ENCODE results near the gene HES6.
"Not testable (repeated sequence)": the region's sequence is repeated elsewhere in the genome, so short reads cannot be mapped to it uniquely, and the experiment has no call there.

HES6 gene

GRCh38 chr2:238239863-238240756 lies at the start of gene HES6:
HES6 (minus strand) TSS chr2:238240038; CDS start chr2:238239905, 133 bp downstream.
- DNase-seq = peak; percentile 46

GRCh38 chr2:238289574-238289973 lies 49.7 kb upstream of the HES6 start:
- no peak for DNase-seq

GRCh38 chr2:238288650-238289573 lies 49.1 kb upstream of the HES6 start:
- DNase-seq = peak; percentile 97

- DNase-seq = no peak
Measured at GRCh38 chr2:238287737-238288649, 48.2 kb upstream of the HES6 start, which contains the start of gene PER2. PER2 (minus strand) TSS chr2:238288610; CDS start chr2:238277936, 10,674 bp downstream.

GRCh38 chr2:238286987-238287736 lies 47.3 kb upstream of the HES6 start:
- DNase-seq = no peak

- no peak for DNase-seq
Measured at GRCh38 chr2:238286551-238286950, 46.7 kb upstream of the HES6 start.

GRCh38 chr2:238286095-238286494 lies 46.3 kb upstream of the HES6 start:
- no peak for DNase-seq

GRCh38 chr2:238285653-238286082 lies 45.8 kb upstream of the HES6 start:
- DNase-seq = no peak

- no peak for DNase-seq
Measured at GRCh38 chr2:238284802-238285515, 45.1 kb upstream of the HES6 start.

- no peak for DNase-seq
Measured at GRCh38 chr2:238282861-238283738, 43.3 kb upstream of the HES6 start.

GRCh38 chr2:238281826-238282480 lies 42.1 kb upstream of the HES6 start:
- no peak for DNase-seq

- DNase-seq = no peak
Measured at GRCh38 chr2:238280083-238280825, 40.4 kb upstream of the HES6 start.

- DNase-seq = no peak
Measured at GRCh38 chr2:238279324-238279682, 39.5 kb upstream of the HES6 start.

- no peak for DNase-seq
Measured at GRCh38 chr2:238278626-238279323, 38.9 kb upstream of the HES6 start.

- DNase-seq = no peak
Measured at GRCh38 chr2:238277695-238278094, 37.9 kb upstream of the HES6 start.

- no peak for DNase-seq
Measured at GRCh38 chr2:238274152-238274865, 34.5 kb upstream of the HES6 start.

- not testable (repeated sequence) for DNase-seq
Measured at GRCh38 chr2:238273433-238273832, 33.6 kb upstream of the HES6 start.
